HG03571 (cell line): ENCODE results near the gene PABPN1L.

ENCODE experiments used
- ATAC-seq: cut with Tn5 transposase; IDR thresholded peaks from one replicate; pipeline ENCODE4 v1.9.1; 2021; ENCODE audit not compliant: unreplicated experiment

Gene PABPN1L

GRCh38 chr16:88884569-88885271, 18.3 kb upstream of the PABPN1L start:
- ATAC-seq = no peak

- ATAC-seq = no peak
Measured at GRCh38 chr16:88883946-88884345, 17.5 kb upstream of the PABPN1L start.

DNA sequence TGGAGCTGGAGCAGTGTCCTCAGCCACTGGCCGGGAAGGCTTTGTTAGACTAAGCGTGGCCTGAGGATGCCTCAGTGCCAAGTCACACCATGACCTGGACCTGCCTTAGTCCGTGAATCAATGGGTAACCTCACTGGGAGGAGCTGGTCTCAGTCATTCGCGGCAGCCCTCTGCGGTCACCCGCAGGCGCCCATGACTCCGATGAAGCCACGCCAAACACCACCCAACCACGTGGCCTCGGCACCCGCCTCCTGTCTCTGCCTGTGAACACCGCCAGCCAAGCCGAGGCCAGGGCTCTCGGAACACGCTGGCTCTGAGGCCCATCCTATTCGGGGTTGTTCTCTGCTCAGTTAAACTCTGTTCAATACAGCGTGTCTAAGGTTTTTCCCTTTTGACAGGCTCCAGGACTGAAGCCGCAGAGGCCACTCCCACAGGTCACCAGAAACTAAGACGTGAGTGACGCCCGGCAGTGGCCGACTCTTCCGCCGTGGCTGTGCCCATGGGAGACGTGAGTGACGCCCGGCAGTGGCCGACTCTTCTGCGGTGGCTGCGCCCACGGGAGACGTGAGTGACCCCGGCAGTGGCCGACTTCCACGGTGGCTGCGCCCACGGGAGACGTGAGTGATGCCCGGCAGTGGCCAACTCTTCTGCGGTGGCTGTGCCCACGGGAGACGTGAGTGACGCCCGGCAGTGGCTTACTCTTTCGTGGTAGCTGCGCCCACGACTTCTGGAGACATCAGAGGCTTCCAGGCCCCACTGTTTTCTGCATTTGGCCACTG, 16.8 kb upstream of the PABPN1L start:
- ATAC-seq = no peak

- no peak for ATAC-seq
Measured at GRCh38 chr16:88882358-88883030, 16.0 kb upstream of the PABPN1L start.

DNA sequence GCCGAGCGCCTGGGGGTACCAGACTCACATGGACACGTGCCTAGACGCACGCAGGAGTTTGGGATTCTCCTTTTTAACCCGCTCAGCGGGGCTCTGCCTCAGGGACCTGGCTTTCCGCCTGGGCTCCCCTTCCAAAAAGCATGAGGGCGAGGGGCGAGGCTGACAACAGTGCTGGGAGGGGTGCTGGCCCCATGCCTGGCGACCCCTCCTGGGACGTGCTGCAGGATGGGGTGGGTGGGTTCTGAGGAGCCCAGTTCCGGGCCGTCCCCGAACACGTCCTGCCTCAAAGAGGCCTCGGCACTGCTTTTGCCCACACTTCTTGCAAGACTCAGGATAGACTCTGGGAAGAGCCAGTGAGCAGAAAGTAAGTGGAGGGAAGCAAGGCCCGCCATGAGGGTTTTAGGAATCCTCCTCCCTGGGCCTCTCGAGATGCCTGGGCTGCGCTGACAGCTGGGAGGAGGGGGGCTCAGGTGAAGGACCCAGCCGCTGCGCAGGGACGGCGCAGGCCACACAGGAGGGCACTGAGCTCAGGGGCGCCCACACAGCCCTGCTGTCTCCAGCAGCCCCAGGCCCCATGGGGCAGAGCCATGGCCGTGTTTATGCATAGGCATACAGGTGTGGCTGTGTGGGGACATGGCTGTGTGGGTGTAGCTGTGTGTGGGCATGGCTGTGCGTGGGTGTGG, 15.4 kb upstream of the PABPN1L start:
- no peak for ATAC-seq

- ATAC-seq = no peak
Measured at GRCh38 chr16:88881007-88881615, 14.7 kb upstream of the PABPN1L start.

- no peak for ATAC-seq
Measured at GRCh38 chr16:88880226-88881006, 14.0 kb upstream of the PABPN1L start.

GRCh38 chr16:88879788-88880055, 13.3 kb upstream of the PABPN1L start:
- ATAC-seq = no peak

DNA sequence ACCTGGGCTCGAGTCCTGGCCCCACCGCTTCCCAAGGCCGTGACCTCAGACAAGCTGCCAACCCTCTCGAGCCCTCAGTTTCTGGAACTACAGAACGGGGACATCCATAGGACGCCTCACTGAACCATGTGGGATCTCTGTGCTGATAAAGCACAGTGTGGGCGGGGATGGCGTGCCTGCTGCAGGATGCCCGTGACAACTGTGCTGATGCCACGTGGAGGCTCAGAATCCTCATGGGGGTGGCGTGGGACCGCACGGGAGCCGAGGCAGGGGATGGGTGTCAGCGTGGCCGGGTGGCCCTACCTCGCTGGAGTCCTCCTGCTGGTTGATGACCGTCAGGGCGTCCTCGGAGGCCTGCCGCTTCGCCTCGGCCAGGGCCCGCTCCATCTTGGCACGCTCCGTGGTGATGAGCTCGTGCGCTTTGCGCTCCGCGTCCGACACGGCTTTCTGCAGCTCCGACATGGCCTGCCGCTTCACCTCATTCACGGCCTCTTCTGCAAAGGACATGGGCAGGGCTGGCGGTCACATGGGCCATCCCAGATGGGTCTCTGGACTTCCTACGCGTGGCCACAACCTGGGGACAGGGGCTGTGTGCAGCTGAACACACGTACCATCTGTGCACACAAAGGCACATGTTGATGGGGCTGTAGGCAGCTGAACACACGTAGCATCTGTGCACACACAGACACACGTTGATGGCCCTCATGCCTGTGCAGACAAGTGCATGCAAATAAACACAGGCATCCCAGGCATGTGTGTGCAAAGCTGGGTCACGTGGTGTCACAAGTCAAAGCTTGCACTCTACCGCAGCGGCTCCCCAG, 12.7 kb upstream of the PABPN1L start:
- ATAC-seq = no peak

- ATAC-seq = no peak
Measured at GRCh38 chr16:88878356-88878755, 11.9 kb upstream of the PABPN1L start.

DNA sequence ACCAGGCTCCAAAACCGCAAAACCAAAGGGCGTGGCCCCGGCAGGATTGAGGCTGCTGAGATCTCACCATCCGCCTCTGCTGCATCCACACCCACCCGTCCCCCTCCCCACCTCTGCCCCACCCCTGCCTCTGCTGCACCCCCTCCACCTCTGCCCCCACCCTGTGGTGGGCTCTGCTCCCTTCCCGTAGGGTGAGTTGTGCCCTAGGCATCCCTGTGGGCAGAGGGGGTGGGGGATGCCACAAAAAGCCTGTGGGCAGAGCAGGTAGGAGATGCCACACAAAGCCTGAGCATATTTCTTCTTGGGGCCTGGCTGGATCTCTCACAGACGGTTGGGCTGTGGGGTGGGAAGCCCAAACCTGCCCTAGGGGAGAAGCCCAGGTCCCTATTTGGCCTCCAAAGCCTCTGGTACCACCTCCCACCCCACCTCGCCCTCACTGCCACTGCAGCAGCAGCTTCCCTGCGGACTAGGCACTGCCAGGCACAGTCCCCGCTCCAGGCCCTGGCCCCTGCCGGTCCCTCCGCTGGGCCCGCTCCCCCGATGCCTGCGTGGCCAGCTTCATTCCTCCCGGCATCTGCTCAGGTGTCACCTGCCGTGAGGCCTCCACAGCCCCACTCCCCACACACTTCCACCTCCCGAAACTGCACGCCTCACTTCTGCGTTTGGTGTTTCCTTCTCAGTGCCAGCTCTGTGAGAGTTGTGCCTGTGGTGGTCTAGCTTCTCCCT, 11.3 kb upstream of the PABPN1L start:
- no peak for ATAC-seq

DNA sequence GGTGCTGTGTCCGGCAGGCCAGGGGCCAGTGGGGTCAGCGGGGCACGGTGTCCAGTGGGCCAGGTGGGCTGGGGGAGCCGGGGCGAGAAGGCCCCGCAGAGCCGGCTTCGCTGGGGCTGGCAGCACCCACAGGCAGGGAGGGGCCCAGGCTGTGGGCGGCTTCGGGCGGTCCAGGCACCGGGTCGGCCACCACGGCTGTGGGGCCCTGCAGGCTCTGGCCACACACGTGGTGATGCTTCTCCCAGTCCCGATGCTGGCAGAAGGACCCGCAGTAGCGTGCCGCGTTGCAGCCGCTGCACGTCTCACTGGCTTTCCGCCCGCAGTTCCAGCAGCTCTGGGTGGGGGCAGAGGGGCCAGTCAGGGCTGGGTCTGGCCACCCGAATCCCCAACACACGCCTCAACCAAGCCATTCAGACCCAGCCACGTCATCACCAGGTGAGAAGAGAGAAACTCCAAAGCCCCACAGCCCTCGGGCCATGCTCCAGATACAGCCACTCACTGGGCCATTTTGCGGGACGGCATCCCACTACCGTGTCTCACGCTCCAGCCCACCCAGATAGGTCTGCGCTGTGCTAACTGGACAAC, 10.6 kb upstream of the PABPN1L start:
- no peak for ATAC-seq

GRCh38 chr16:88875703-88876234, 9.3 kb upstream of the PABPN1L start:
- ATAC-seq = no peak

DNA sequence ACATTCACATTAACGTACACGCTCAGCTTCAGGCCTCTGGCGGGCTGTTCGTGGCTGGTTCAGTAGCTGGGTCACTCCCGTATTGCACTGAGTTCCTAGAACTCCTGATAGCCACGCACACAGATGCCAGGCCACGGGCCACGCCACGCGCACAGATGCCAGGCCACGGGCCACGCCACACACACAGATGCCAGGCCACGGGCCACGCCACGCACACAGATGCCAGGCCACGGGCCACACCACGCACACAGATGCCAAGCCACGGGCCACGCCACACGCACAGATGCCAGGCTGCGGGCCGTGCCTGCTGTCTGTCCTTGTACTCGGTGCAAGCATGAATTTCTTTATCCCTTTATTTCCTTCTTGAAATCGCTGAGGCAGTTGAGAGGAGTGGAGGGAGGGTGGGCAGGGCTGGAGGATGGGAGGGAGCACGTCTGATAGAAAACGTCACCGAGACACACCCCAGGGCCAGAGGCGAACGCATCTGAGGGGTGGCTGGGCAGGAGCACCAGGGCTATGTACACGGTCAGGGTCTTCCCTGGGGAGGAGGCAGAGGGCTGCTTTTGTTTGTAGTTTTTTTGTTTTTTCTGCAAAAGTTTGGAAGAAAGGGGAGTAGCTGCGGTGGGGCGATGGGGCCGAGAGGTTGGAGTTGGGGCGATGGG, 8.6 kb upstream of the PABPN1L start:
- no peak for ATAC-seq

DNA sequence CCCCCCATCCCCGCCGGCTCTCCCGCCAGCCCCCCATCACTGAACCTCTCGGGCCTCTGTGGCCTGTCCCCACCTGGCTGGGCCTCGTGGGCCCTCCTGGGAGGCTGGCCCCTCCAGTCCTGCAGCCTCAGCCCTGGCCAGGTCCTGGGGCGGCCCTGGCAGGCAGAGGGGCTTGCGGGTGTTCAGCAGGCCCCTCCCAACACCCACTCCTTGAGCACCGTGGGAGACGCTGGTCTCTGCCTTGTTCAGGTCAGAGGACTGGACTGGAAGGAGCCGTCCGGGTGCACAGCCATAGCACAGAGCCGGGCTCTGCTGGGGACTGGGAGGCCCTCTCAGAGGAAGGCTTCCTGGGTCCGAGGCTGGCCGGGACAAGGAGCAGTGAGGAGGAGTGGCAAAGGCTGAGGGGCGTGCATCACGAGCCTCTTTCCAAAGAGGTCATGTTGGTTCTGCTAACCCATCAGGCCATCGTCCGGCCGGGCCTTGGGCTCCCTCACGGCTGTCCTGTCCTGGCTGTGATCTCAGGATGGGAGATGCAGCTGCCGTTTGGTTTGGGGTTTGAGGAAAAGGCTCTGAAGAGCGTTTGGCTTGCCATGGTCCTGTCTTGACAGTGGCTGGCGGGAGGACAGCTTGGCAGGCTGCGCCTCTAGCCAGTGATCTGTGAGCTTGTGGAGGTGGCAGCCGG, 6.3 kb upstream of the PABPN1L start:
- no peak for ATAC-seq

- ATAC-seq = no peak
Measured at GRCh38 chr16:88871730-88872416, 5.4 kb upstream of the PABPN1L start.

GRCh38 chr16:88871349-88871702, 4.9 kb upstream of the PABPN1L start:
- no peak for ATAC-seq
